PC-3 (cell line): ENCODE measurements around the gene POMP. TPM values are rescaled to one million over a fixed set of nuclear protein-coding genes. Genes with fewer than 3 reads are reported as not detected.

Experiments used
- ATAC-seq: fragments of 200-7000 bp; cut with Tn5 transposase; 2 replicates; pipeline ENCODE4 v1.9.1; 2020; ENCODE audit warnings: mild to moderate bottlenecking, moderate library complexity
- BruUV-seq: library from RNA; stranded (reverse); fragments of 400-500 nt; replicated peaks from 2 replicates; lab custom pipeline; 2021; lab: Mats Ljungman, UMichigan
- CTCF ChIA-PET: fragments of 300-600 bp; sonication (Branson Sonifier 250); formaldehyde crosslinking; loops from one replicate; lab custom pipeline; 2022; ENCODE audit warnings: antibody characterized with exemption; lab: Charles Lee
- POLR2A ChIA-PET: fragments of 300-600 bp; sonication (Branson Sonifier 250); formaldehyde crosslinking; loops from one replicate; lab custom pipeline; 2022; ENCODE audit warnings: antibody characterized with exemption; ENCODE audit not compliant: unreplicated experiment; lab: Charles Lee
- DNase-seq: peaks from one replicate; pipeline ENCODE4 v3.0.0-alpha.2; 2015
- H2AFZ ChIP-seq: fragments of 300-600 bp; sonication (generic); 2 replicates; pipeline ENCODE4 v1.6.0; 2016; ENCODE audit warnings: antibody characterized with exemption, low read length
- H3F3A ChIP-seq: fragments of 300-600 bp; sonication (generic); one replicate; pipeline ENCODE4 v1.6.0; 2017; ENCODE audit warnings: antibody characterized with exemption, low read length, control low read depth, mild to moderate bottlenecking; ENCODE audit not compliant: unreplicated experiment
- H3K27ac ChIP-seq: fragments of 300-600 bp; sonication (generic); 2 replicates; pipeline ENCODE4 v1.5.1; 2016; ENCODE audit warnings: mild to moderate bottlenecking, low read length
- H3K27me3 ChIP-seq: fragments of 300-600 bp; sonication (generic); 2 replicates; pipeline ENCODE4 v1.6.1; 2016; ENCODE audit warnings: low read length, mixed read lengths
- H3K36me3 ChIP-seq: fragments of 300-600 bp; sonication (generic); 2 replicates; pipeline ENCODE4 v1.6.1; 2016; ENCODE audit warnings: low read depth, mixed run types, low read length, mixed read lengths
- H3K4me1 ChIP-seq: fragments of 300-600 bp; sonication (generic); 2 replicates; pipeline ENCODE4 v1.5.1; 2016; ENCODE audit warnings: low read length; ENCODE audit not compliant: insufficient read depth
- H3K4me2 ChIP-seq: fragments of 300-600 bp; sonication (generic); 2 replicates; pipeline ENCODE4 v1.6.0; 2016; ENCODE audit warnings: low read length
- H3K4me3 ChIP-seq: fragments of 300-600 bp; sonication (generic); 2 replicates; pipeline ENCODE4 v1.5.1; 2016; ENCODE audit warnings: mild to moderate bottlenecking, low read length, mixed read lengths
- H3K79me2 ChIP-seq: fragments of 300-600 bp; sonication (generic); 2 replicates; pipeline ENCODE4 v1.6.1; 2017; ENCODE audit warnings: low read length, mixed read lengths
- H3K9ac ChIP-seq: fragments of 300-600 bp; sonication (generic); 2 replicates; pipeline ENCODE4 v1.6.0; 2016; ENCODE audit warnings: mild to moderate bottlenecking, low read length
- H3K9me2 ChIP-seq: fragments of 300-600 bp; sonication (generic); replicated peaks from 2 replicates; pipeline ENCODE4 v1.6.1; 2016; ENCODE audit warnings: mixed run types, low read length, mixed read lengths
- H3K9me3 ChIP-seq: fragments of 300-600 bp; sonication (generic); 2 replicates; pipeline ENCODE4 v1.6.1; 2016; ENCODE audit warnings: low read length, mixed read lengths
- H4K20me1 ChIP-seq: fragments of 300-600 bp; sonication (generic); 2 replicates; pipeline ENCODE4 v1.6.1; 2016; ENCODE audit warnings: low read length, mixed read lengths
- EZH2 ChIP-seq: fragments of 300-600 bp; sonication (generic); IDR thresholded peaks from one replicate; pipeline ENCODE4 v1.6.1; 2017; ENCODE audit warnings: antibody characterized with exemption, mild to moderate bottlenecking, low read length; ENCODE audit not compliant: unreplicated experiment
- EZH2phosphoT487 ChIP-seq: fragments of 300-600 bp; sonication (generic); IDR thresholded peaks from 2 replicates; pipeline ENCODE4 v1.6.1; 2018; ENCODE audit warnings: mild to moderate bottlenecking, antibody characterized with exemption, low read length, borderline replicate concordance
- intact Hi-C: fragments of 100-400 bp; cut with micrococcal nuclease; formaldehyde crosslinking; loops from 2 replicates; pipeline ENCODE4 v1.9.0; 2023
- total RNA-seq: library from RNA; depleted of rRNA; stranded (reverse); fragments of >200 nt; gene quantifications from 2 replicates; pipeline ENCODE4 v1.2.3, GENCODE V29; 2014
- TF ChIP-seq, protein P1 (sequence below): fragments of 300-600 bp; sonication (generic); conservative IDR thresholded peaks from 2 replicates; pipeline ENCODE4 v1.5.1; 2017; ENCODE audit warnings: antibody characterized with exemption, low read depth, mild to moderate bottlenecking, low read length

Gene POMP
- total RNA-seq, 1 experiment from 2014 or later = 92.8 TPM

DNA sequence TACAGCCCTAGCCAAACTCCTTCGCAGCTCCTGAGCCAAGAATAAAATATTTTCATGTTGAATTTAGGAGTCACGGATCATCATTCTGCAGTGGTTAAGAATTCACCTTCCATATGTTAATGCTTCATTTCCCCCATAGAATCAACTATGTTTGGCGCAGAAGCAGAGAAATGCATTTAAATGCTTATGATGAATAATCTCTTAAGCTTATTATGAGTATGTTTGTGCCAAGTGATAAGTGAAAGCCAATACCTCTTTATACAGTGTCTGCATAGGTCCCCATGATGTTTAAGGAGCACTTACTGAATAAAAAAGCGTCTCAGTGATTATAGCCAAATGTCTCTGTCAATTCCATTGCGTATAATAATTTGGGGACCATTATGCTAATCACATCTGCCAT is 32.7 kb upstream of the POMP start:
- Histone ChIP-seq H3K4me3 (no peak overlapping the region), H2AFZ (no peak overlapping the region), H3K9ac (no peak overlapping the region), H3F3A (no peaks in the 10 kb centered on the region), H3K9me3 (no peaks in the 10 kb centered on the region), H3K4me1 (no peaks in the 10 kb centered on the region), H3K79me2 (no peaks in the 10 kb centered on the region), H4K20me1 (no peaks in the 10 kb centered on the region), H3K27ac (no peak overlapping the region), H3K27me3 (peaks cover 16% of the 10 kb centered on the region; the same call in 1 of the 2 replicates), H3K4me2 (no peak overlapping the region), H3K9me2 (no peaks in the 10 kb centered on the region), H3K36me3 (no peaks in the 10 kb centered on the region)
- TF ChIP-seq, protein P1, sequence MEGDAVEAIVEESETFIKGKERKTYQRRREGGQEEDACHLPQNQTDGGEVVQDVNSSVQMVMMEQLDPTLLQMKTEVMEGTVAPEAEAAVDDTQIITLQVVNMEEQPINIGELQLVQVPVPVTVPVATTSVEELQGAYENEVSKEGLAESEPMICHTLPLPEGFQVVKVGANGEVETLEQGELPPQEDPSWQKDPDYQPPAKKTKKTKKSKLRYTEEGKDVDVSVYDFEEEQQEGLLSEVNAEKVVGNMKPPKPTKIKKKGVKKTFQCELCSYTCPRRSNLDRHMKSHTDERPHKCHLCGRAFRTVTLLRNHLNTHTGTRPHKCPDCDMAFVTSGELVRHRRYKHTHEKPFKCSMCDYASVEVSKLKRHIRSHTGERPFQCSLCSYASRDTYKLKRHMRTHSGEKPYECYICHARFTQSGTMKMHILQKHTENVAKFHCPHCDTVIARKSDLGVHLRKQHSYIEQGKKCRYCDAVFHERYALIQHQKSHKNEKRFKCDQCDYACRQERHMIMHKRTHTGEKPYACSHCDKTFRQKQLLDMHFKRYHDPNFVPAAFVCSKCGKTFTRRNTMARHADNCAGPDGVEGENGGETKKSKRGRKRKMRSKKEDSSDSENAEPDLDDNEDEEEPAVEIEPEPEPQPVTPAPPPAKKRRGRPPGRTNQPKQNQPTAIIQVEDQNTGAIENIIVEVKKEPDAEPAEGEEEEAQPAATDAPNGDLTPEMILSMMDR = no peak
- TF ChIP-seq EZH2 = no peak
- TF ChIP-seq EZH2phosphoT487 = no peak
- ATAC-seq (no peak), DNase-seq (no peak)
- BruUV-seq = no TSS peak
- CTCF ChIA-PET = no interaction called here
- intact Hi-C loops = no loop called here
- POLR2A ChIA-PET = no interaction called here

DNA sequence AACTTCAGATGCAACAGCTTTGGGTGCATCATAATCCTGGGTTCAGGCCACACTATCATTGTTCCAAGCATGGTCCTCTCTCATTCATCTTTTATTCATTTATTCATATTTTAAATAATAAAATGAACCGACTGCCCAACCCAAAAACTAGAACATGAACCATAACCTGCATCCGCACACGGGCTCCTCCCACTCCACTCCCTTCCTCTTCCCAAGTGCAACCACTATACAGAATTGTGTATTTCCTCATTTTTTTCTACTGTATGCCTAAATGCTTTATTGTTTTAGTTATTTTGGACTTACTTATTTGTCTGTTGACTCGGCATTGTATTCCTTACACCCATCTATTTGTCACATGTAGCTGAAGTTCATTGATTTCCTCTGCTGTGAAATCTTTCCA is 30.7 kb upstream of the POMP start:
- Histone ChIP-seq H3K4me3 (no peak overlapping the region), H3F3A (no peaks in the 10 kb centered on the region), H3K9me2 (no peaks in the 10 kb centered on the region), H3K4me1 (no peaks in the 10 kb centered on the region), H2AFZ (no peak overlapping the region), H3K9me3 (no peaks in the 10 kb centered on the region), H3K36me3 (no peaks in the 10 kb centered on the region), H3K79me2 (no peaks in the 10 kb centered on the region), H4K20me1 (no peaks in the 10 kb centered on the region), H3K9ac (no peak overlapping the region), H3K4me2 (no peak overlapping the region), H3K27me3 (peaks cover 16% of the 10 kb centered on the region; the same call in 1 of the 2 replicates), H3K27ac (no peak overlapping the region)
- ChIA-PET POLR2A (no interaction called here), CTCF (no interaction called here)
- TF ChIP-seq EZH2 (no peak), EZH2phosphoT487 (no peak)
- TF ChIP-seq, protein P1 = no peak
- no peak for DNase-seq
- no peak for ATAC-seq
- intact Hi-C loops = no loop called here
- no TSS peak for BruUV-seq

DNA sequence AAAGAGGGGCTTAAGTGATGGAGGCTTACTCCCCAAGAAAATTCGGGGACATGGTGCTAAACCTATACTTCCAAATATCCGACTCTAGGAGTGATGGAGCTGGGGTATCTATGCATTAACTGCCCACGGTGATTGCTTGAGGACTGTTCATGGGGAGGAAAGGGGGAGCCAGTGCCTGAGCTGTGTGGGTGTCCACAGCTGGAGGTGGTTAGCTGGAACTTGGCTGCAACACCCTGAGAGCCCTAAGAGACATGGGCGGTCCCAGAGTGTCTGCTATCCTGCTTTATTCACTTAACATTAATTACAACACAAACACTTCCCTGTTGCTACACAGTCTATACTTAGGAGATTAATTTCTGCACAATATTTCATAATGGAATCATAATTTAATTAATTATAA is 28.1 kb upstream of the POMP start:
- H4K20me1 ChIP-seq = no peaks in the 10 kb centered on the region
- ChIA-PET POLR2A (no interaction called here), CTCF (no interaction called here)
- H3K9me2 ChIP-seq = no peaks in the 10 kb centered on the region
- H3K9ac ChIP-seq = no peak overlapping the region
- DNase-seq (no peak), ATAC-seq (no peak)
- no peak overlapping the region for H3K4me3 ChIP-seq
- no peaks in the 10 kb centered on the region for H3K9me3 ChIP-seq
- peaks cover 1% of the 10 kb centered on the region; the same call in 1 of the 2 replicates for H3K4me1 ChIP-seq
- no TSS peak for BruUV-seq
- no peaks in the 10 kb centered on the region for H3K36me3 ChIP-seq
- peaks cover 16% of the 10 kb centered on the region; the same call in 1 of the 2 replicates for H3K27me3 ChIP-seq
- no peak overlapping the region for H3K4me2 ChIP-seq
- TF ChIP-seq EZH2 (no peak), EZH2phosphoT487 (no peak)
- TF ChIP-seq, protein P1 = no peak
- intact Hi-C loops = no loop called here
- H3K27ac ChIP-seq = no peak overlapping the region
- H2AFZ ChIP-seq = no peak overlapping the region
- no peaks in the 10 kb centered on the region for H3K79me2 ChIP-seq
- H3F3A ChIP-seq = no peaks in the 10 kb centered on the region
